Left ventricle myocardium inferior (tissue), 1 donor: ENCODE results near the gene SURF6. TPM values are rescaled to one million over a fixed set of nuclear protein-coding genes. Genes with fewer than 3 reads are reported as not detected.
"Not testable (repeated sequence)": the region's sequence is repeated elsewhere in the genome, so short reads cannot be mapped to it uniquely, and the experiment has no call there.

ENCODE experiments used
- DNase-seq: peaks from one replicate; pipeline ENCODE4 v3.0.0-alpha.2; 2020
- H3K27ac ChIP-seq: fragments of 200-600 bp; replicated peaks from 2 replicates; pipeline ENCODE4 v1.8.0; 2021
- H3K27me3 ChIP-seq: fragments of 200-600 bp; 2 replicates; pipeline ENCODE4 v1.8.0; 2021; ENCODE audit warnings: low read depth
- H3K36me3 ChIP-seq: fragments of 200-600 bp; 2 replicates; pipeline ENCODE4 v1.8.0; 2021
- H3K4me1 ChIP-seq: fragments of 200-600 bp; 2 replicates; pipeline ENCODE4 v1.8.0; 2021
- H3K4me3 ChIP-seq: fragments of 200-600 bp; 2 replicates; pipeline ENCODE4 v1.8.0; 2021; ENCODE audit warnings: mild to moderate bottlenecking, moderate library complexity
- H3K9me3 ChIP-seq: fragments of 200-600 bp; replicated peaks from 2 replicates; pipeline ENCODE4 v1.8.0; 2021
- CTCF ChIP-seq: fragments of 200-600 bp; IDR thresholded peaks from 2 replicates; pipeline ENCODE4 v1.8.0; 2021; ENCODE audit warnings: antibody characterized with exemption, mild to moderate bottlenecking, borderline replicate concordance
- intact Hi-C: fragments of 100-400 bp; cut with micrococcal nuclease; formaldehyde crosslinking; loops from one replicate; pipeline ENCODE4 v1.11.0; 2022
- total RNA-seq: library from RNA; stranded (reverse); fragmentation: NEBNext Ultra II Directional; extraction: Animal tissue kit (Norgen Biotek cat#: 25700); gene quantifications from one replicate; pipeline ENCODE4 v1.2.1, GENCODE V29; 2021
- donor health status: DM: no; HTN: yes; CAD: no; lungs with severe emphysema.

Gene SURF6
- total RNA-seq, 1 donor from 2014 or later: 11.6 TPM

GRCh38 chr9:133329306-133330156, 6.5 kb downstream of the SURF6 start:
- intact Hi-C loops: loop anchor here (10.0 kb wide), 1 partner anchor 145 kb away; no protein-coding TSS in a partner anchor
- H3K4me1 ChIP-seq: peaks cover 18% of the 10 kb centered on the region
- H3K27me3 ChIP-seq, H3K27ac ChIP-seq, H3K4me3 ChIP-seq, H3K9me3 ChIP-seq: not testable (repeated sequence)
- peaks cover 42% of the 10 kb centered on the region for H3K36me3 ChIP-seq
- DNase-seq: peak; percentile 16
- TF ChIP-seq CTCF: peak; percentile 71

GRCh38 chr9:133327834-133328484, 8.0 kb downstream of the SURF6 start:
- no peak overlapping the region for H3K4me3 ChIP-seq
- H3K9me3 ChIP-seq: no peaks in the 10 kb centered on the region
- no peaks in the 10 kb centered on the region for H3K27me3 ChIP-seq
- no peak overlapping the region for H3K27ac ChIP-seq
- no peak for TF ChIP-seq CTCF
- H3K36me3 ChIP-seq: peaks cover 27% of the 10 kb centered on the region
- DNase-seq: no peak
- peaks cover 6% of the 10 kb centered on the region for H3K4me1 ChIP-seq
- intact Hi-C loops: loop anchor here (10.0 kb wide), 1 partner anchor 143 kb away; no protein-coding TSS in a partner anchor

- H3K4me3 ChIP-seq, H3K27ac ChIP-seq, H3K27me3 ChIP-seq, H3K9me3 ChIP-seq, DNase-seq, H3K4me1 ChIP-seq: not testable (repeated sequence)
- H3K36me3 ChIP-seq: peaks cover 17% of the 10 kb centered on the region
- intact Hi-C loops: loop anchor here (10.0 kb wide), 1 partner anchor 142 kb away; no protein-coding TSS in a partner anchor
These were observed 9.0 kb downstream of the SURF6 start for GRCh38 chr9:133327021-133327420.

- intact Hi-C loops: loop anchor here (10.0 kb wide), 1 partner anchor 139 kb away; no protein-coding TSS in a partner anchor
These were observed 11.8 kb downstream of the SURF6 start for GRCh38 chr9:133323991-133324703.

GRCh38 chr9:133323211-133323610, 12.8 kb downstream of the SURF6 start:
- no peaks in the 10 kb centered on the region for H3K36me3 ChIP-seq
- no peak for TF ChIP-seq CTCF
- H3K27ac ChIP-seq: no peak overlapping the region
- intact Hi-C loops: loop anchor here (10.0 kb wide), 1 partner anchor 138 kb away; no protein-coding TSS in a partner anchor
- H3K27me3 ChIP-seq: peaks cover 12% of the 10 kb centered on the region
- DNase-seq: no peak
- H3K4me1 ChIP-seq: no peaks in the 10 kb centered on the region
- no peaks in the 10 kb centered on the region for H3K9me3 ChIP-seq
- H3K4me3 ChIP-seq: no peak overlapping the region

More at GRCh38 chr9:133323991-133324703, 11.8 kb downstream of the SURF6 start:
- Histone ChIP-seq H3K4me3 (no peak overlapping the region), H3K4me1 (peaks cover 4% of the 10 kb centered on the region), H3K27ac (no peak overlapping the region), H3K9me3 (no peaks in the 10 kb centered on the region), H3K36me3 (no peaks in the 10 kb centered on the region), H3K27me3 (peaks cover 7% of the 10 kb centered on the region)
- no peak for DNase-seq
- no peak for TF ChIP-seq CTCF
